Stimulated activated CD4-positive, alpha-beta T cell treated with anti-CD3 and anti-CD28 coated beads, Interleukin-15, amount 100 ng/mL, for 1 hour (primary cell): ENCODE measurements around the gene MYEOV.

Source experiments
- DNase-seq, 2 donors: peaks; one replicate each; pipeline ENCODE4 v3.0.0-alpha.2; 2020; ENCODE audit warnings: low read depth in 1 of 2, low spot score in 1 of 2

Gene MYEOV

GRCh38 chr11:69265210-69265609 lies 28.7 kb upstream of the MYEOV start:
- DNase-seq = no peak

DNA sequence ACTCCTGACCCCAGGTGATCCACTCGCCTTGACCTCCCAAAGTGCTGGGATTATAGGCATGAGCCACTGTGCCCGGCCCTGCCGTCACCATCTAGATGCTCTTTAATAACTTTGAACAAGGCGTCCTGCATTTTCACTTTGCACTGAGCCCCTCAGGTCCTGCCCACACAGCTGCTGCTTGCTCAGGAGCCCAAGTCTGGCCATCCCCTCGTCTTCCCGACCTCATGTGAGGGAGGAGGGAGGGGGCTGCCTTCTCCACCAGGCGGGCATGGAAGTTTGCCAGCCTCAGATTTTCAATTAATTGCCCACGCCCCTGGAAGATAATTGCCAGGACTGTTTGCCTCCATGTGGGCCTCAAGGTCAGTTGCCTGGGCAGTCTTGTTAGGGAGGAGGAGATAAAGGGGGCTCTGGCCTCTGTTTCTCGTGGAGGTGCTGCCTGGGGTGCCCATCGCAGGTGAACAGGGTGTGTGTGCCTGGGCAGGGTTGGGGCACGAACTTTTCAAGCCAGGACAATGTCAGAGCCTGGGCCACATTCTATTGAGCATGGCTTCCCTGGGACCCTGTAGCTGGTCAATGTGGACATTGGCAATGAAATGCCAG lies 27.9 kb upstream of the MYEOV start:
- DNase-seq = no peak

GRCh38 chr11:69267395-69267805 lies 26.6 kb upstream of the MYEOV start:
- no peak for DNase-seq

- no peak for DNase-seq
These were observed 25.0 kb upstream of the MYEOV start for GRCh38 chr11:69268911-69269310.

DNA sequence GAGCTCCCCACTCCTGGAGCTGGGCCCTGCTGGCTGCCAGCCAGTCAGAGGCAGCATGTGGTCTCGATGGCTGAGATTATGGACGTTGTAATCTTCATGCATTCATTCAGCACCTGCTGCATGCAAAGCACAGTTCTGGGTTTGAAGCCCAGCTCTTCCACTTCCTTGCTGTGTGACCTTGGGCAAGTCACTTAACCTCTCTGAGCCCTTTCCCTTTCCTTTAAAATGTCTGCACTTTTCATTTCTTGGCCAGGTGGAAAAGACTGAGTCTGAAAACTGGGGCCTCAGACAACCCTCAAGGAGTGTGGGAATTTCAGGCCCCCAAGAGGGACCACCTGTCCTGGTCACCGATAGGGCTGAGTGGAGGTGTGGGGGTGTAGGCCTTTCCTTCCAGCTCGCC lies 24.6 kb upstream of the MYEOV start:
- no peak for DNase-seq

DNA sequence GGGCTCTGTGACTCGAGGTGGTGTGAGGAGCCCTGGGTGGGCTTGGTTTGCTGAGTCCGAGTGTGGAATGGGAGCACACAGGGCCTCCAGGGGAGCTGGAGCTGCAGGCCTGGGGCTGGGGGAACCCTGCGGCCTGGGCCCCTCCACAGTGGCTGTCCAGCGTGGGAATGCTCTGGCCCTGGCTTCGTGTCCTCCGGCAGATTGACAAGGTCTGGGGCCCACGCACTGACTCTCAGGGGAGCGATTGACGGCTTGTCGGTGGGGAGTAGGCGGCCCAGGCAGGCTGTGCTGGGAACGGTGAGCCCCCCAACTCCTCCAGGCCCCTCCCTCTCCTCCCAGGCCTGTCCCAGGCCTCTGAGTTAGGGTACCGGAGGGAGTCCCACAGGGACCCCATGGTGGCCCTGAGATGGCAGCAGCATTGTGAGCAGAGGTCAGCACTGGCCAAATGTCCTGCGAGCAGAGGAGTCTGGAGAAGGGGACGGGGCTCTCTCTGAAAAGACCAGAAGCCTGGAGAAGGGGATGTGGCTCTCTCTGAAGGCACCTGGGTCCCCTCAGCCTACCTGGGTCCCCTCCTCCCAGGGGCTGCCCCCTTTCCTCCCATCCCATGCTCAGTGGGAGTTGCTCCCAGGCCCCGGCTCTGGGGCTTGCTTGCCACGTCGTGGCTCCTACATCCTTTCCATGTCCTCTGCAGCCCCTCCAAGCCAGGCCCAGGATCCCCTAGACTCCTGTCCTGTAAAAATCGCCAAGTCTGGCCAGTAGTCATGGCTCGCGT lies 23.8 kb upstream of the MYEOV start:
- no peak for DNase-seq

GRCh38 chr11:69270941-69271340 lies 23.0 kb upstream of the MYEOV start:
- DNase-seq = no peak

DNA sequence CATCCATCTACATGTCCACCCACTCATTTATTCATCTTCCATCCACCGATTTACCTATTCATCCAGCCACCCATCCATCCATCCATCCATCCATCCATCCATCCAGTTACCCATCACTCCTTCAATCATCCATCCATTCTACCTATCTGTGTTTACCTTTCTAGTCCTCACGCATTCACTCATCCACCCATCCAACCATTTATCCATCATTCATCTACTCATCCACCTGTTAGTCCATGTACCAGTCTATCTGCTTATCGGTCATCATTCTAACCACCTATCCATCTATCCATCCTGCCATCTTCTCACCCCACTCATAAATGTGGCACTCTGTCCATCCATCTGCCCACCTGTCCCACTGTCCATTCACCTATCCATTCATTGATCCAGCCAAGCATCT lies 21.9 kb upstream of the MYEOV start:
- no peak for DNase-seq

GRCh38 chr11:69272831-69273485 lies 21.0 kb upstream of the MYEOV start:
- DNase-seq = no peak

DNA sequence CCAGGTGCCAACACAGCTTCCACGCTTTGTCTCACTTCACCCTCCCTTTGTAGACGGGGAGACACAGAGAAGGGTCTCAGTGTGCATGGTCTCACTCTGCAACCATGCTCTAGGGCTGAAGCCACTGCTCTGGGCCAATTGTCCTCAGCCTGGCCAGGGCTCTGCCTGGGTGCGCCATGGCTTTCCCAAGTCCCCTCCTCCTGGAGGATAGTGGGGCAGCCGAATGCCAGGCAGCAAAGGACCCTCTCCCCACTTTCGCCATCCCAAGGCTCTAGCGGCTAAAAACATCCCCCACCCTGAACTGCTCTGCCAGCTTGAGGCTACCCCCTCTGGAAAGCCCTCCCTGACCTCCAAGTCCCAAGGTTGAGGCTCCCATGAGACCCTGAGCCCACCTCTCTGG lies 20.4 kb upstream of the MYEOV start:
- DNase-seq = no peak

DNA sequence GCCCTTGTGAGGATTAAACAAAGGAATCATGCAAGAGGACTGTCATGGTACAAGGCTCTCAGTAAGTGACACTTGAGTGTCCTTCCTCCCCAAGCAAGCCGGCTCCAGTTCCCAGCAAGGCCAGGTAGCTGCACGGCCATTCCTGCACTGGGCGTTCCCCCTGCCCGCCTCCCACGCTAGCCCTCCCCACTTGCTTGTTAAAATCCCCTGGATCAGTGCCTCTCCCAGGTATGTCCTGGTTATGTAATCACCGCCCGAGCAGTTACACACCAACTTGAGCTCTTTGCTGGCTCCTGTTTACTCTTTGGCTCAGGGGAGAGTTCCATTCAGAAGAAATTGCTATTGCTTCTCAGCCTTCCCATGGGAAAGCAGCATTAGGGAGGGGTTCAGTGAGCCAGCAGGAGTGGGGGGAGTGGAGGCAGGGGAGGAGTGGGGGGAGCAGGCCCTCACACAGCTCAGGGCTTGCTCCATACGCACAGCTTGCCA lies 19.4 kb upstream of the MYEOV start:
- no peak for DNase-seq

GRCh38 chr11:69275178-69275577 lies 18.8 kb upstream of the MYEOV start:
- no peak for DNase-seq

DNA sequence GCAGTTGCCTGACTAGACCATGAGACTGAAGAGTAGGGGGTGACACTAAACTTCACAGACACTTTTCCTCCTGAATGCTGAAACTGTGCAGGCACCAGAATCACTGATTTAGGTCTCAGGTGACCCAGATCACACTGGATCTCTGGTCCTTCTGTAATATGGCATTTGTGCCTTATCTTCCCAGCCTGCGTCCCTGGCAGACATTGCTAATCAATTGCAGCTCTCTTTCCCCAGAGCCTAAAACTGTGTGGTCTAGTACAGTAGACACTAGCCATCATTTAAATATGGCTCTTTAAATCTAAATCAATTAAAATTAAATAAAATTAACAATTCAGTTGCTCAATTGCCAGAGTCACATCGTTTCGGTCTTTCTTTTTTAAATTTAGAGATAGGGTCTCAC lies 17.8 kb upstream of the MYEOV start:
- no peak for DNase-seq

DNA sequence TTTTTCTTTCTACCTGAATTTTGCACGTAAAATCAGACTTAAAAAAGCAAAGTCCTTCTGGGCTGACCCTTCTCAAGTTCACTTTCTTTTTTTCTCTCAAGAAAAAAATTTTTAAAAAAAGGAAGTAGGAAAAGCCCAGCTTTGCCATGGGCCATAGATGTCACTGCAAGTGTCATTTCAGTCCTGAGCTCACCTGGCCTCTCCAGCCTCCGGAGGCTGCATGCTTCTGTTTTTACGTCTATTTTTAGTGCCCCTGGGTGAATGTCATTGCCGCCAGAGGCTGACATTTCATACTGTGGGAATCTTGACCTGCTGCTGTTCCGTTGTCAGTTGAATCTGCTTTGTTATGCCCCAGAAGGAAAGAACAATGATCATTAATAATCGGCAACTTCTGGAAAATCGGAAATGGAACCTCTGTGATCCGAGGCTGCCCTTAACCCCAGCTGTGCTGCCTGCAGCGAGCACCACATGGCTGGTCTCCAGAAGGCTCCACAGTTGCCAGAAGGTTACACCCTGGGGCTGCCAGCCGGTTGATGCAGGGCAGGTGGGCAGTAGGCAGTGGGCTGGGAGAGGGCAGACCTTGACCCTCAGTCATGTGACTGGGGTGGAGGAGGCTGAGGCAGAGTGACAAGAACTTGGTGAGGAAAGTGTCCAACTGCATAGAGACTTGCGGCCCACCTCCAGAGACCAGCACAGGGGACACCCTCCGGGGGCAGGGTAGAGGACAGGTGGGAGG lies 16.7 kb upstream of the MYEOV start:
- DNase-seq = no peak

- no peak for DNase-seq
These were observed 15.7 kb upstream of the MYEOV start for GRCh38 chr11:69278091-69278867.

GRCh38 chr11:69280451-69280850 lies 13.5 kb upstream of the MYEOV start:
- no peak for DNase-seq

DNA sequence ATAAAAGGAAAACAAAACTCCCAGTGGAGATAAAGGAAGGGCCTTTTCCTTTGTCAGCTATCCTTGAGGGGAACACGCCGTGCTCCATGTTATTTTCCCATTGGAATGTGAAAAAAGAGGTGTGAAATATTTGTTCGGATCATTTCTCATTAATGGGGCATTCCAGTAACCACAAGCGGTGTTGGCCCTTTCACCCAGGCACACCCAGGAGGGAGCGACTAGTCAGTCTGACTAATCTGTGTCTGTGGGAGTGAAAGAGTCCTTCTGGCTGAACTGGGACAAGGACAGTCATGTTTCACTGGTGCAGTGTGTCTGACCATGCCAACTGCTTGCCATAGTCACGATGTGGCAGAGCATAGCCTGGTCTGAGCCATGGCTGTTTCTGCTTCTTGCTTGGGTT lies 13.0 kb upstream of the MYEOV start:
- DNase-seq = no peak

GRCh38 chr11:69283446-69283845 lies 10.5 kb upstream of the MYEOV start:
- DNase-seq = no peak

DNA sequence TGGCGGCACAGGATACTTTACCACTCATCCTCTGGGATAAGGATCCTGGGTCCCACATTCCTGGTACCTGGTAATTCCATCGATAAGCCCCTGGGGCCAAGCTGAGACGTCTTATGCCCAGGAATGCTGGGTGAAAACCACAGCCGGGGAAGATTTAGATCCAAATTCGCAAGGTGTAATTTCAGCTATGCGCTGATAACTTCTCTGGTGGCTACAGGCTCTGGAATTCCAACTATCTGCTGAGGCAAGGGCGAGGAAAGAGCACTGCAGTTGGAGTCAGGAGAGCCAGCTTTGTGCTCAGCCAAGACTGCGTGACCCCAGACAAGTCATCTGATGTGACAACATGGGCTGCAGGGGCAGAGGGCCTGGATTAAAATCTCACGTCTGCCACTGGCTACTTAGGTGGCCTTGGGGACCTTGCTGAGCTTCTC lies 9.9 kb upstream of the MYEOV start:
- no peak for DNase-seq

GRCh38 chr11:69285091-69285490 lies 8.9 kb upstream of the MYEOV start:
- no peak for DNase-seq

DNA sequence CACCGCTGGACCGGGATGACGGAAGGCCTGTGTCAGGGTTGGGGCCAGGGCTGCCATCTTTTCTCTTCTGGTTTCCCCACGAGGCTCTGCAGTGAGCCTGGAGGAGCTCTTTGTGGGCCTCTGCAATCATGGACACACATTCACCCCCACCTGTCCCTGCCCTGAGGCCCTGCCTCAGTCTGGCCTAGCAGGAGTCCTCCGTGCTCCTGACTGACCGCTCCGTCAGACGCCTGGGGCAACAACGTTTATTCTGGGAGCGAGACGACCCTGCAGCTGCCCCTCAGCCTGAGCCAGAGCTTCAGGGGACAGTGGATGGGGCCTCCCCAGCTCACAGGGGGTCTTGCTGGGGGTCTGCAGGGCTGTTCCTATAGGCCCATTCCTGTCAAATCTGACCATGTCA lies 8.2 kb upstream of the MYEOV start:
- DNase-seq = no peak
